Upper lobe of left lung (tissue), 4 donors: ENCODE measurements around the gene GMCL2.
"Not testable (repeated sequence)": the region's sequence is repeated elsewhere in the genome, so short reads cannot be mapped to it uniquely, and the experiment has no call there.

Experiments used
- EP300 ChIP-seq, 4 donors: sonication (generic); formaldehyde crosslinking; IDR thresholded peaks; one replicate each; pipeline ENCODE4 v1.5.1; 2017; ENCODE audit warnings: antibody characterized with exemption in 4 of 4, control low read depth in 2 of 4
- POLR2A ChIP-seq, 4 donors: fragments of 450-650 bp; IDR thresholded peaks; one replicate each; pipeline ENCODE4 v1.5.1; 2016 to 2017; ENCODE audit warnings: antibody characterized with exemption in 4 of 4, mild to moderate bottlenecking in 2 of 4
- POLR2AphosphoS5 ChIP-seq, 2 donors: sonication (generic); formaldehyde crosslinking; IDR thresholded peaks; one replicate each; pipeline ENCODE4 v1.5.1; 2017; ENCODE audit warnings: antibody characterized with exemption in 2 of 2
- TF ChIP-seq, protein P1 (sequence below), 6 experiments: fragments of 450-650 bp in 4 of 6; fragments of 200-600 bp in 2 of 6; sonication (generic) in 2 of 6; IDR thresholded peaks; one replicate each; pipeline ENCODE4 v1.5.1; 2016 to 2019; ENCODE audit warnings: antibody characterized with exemption in 6 of 6

DNA sequence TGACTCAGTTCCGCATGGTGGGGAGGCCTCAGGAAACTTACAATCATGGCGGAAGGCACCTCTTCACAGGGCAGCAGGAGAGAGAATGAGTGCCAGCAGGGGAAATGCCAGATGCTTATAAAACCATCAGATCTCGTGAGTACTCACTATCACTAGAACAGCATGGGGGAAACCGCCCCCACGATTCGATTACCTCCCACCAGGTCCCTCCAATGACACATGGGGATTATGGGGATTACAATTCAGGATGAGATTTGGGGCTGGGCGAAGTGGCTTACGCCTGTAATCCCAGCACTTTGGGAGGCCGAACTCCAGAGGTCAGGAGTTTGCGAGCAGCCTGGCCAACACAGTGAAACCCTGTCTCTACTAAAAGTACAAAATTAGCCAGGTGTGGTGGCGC, 11.0 kb upstream of the GMCL2 start:
- TF ChIP-seq, protein P1, sequence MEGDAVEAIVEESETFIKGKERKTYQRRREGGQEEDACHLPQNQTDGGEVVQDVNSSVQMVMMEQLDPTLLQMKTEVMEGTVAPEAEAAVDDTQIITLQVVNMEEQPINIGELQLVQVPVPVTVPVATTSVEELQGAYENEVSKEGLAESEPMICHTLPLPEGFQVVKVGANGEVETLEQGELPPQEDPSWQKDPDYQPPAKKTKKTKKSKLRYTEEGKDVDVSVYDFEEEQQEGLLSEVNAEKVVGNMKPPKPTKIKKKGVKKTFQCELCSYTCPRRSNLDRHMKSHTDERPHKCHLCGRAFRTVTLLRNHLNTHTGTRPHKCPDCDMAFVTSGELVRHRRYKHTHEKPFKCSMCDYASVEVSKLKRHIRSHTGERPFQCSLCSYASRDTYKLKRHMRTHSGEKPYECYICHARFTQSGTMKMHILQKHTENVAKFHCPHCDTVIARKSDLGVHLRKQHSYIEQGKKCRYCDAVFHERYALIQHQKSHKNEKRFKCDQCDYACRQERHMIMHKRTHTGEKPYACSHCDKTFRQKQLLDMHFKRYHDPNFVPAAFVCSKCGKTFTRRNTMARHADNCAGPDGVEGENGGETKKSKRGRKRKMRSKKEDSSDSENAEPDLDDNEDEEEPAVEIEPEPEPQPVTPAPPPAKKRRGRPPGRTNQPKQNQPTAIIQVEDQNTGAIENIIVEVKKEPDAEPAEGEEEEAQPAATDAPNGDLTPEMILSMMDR (IDR thresholded peaks at IDR 0.05): not testable (repeated sequence)
- TF ChIP-seq POLR2AphosphoS5, EP300, POLR2A (IDR thresholded peaks at IDR 0.05): not testable (repeated sequence)
